Neutrophil (primary cell): Measurements from ENCODE around the gene INTS6L.
"Not testable (repeated sequence)": the region's sequence is repeated elsewhere in the genome, so short reads cannot be mapped to it uniquely, and the experiment has no call there.

Experiments
- H3K27ac ChIP-seq: fragments of 200-600 bp; sonication (generic); 2 replicates; pipeline ENCODE4 v1.5.1; 2016; ENCODE audit warnings: mild to moderate bottlenecking, moderate library complexity
- H3K27me3 ChIP-seq: fragments of 200-600 bp; sonication (generic); 2 replicates; pipeline ENCODE4 v1.6.0; 2016; ENCODE audit warnings: mild to moderate bottlenecking
- H3K36me3 ChIP-seq: fragments of 200-600 bp; sonication (generic); 2 replicates; pipeline ENCODE4 v1.5.1; 2017
- H3K4me1 ChIP-seq, 2 experiments: fragments of 200-600 bp in 1 of 2; sonication (generic) in 1 of 2; 1 replicate in 1 of 2; 2 replicates in 1 of 2; pipeline versions ENCODE4 v1.5.1 to v1.6.1; 2013 to 2016; ENCODE audit warnings: low read depth in 1 of 2, low read length in 1 of 2, mild to moderate bottlenecking in 1 of 2, moderate library complexity in 1 of 2; ENCODE audit not compliant: control insufficient read depth in 1 of 2, insufficient read depth in 1 of 2
- H3K4me3 ChIP-seq, 2 experiments: fragments of 200-600 bp in 1 of 2; sonication (generic) in 1 of 2; 1 replicate in 1 of 2; 2 replicates in 1 of 2; pipeline ENCODE4 v1.5.1; 2013 to 2016; ENCODE audit warnings: low read depth in 1 of 2, low read length in 1 of 2, mild to moderate bottlenecking in 1 of 2, moderate library complexity in 1 of 2
- H3K9me3 ChIP-seq: fragments of 200-600 bp; sonication (generic); 2 replicates; pipeline ENCODE4 v1.5.1; 2016
- TF ChIP-seq, protein P1 (sequence below): fragments of 200-600 bp; sonication (generic); IDR thresholded peaks from 2 replicates; pipeline ENCODE4 v1.5.1; 2016; ENCODE audit warnings: antibody characterized with exemption

The INTS6L gene

GRCh38 chrX:135572436-135572835, 52.0 kb downstream of the INTS6L start:
- no peaks in the 10 kb centered on the region for H3K9me3 ChIP-seq
- H3K36me3 ChIP-seq = peaks cover 35% of the 10 kb centered on the region
- no peak overlapping the region for H3K27ac ChIP-seq
- TF ChIP-seq, protein P1, sequence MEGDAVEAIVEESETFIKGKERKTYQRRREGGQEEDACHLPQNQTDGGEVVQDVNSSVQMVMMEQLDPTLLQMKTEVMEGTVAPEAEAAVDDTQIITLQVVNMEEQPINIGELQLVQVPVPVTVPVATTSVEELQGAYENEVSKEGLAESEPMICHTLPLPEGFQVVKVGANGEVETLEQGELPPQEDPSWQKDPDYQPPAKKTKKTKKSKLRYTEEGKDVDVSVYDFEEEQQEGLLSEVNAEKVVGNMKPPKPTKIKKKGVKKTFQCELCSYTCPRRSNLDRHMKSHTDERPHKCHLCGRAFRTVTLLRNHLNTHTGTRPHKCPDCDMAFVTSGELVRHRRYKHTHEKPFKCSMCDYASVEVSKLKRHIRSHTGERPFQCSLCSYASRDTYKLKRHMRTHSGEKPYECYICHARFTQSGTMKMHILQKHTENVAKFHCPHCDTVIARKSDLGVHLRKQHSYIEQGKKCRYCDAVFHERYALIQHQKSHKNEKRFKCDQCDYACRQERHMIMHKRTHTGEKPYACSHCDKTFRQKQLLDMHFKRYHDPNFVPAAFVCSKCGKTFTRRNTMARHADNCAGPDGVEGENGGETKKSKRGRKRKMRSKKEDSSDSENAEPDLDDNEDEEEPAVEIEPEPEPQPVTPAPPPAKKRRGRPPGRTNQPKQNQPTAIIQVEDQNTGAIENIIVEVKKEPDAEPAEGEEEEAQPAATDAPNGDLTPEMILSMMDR = no peak
- H3K4me3 ChIP-seq = no peak overlapping the region
- H3K27me3 ChIP-seq = no peaks in the 10 kb centered on the region
- no peaks in the 10 kb centered on the region for H3K4me1 ChIP-seq

DNA sequence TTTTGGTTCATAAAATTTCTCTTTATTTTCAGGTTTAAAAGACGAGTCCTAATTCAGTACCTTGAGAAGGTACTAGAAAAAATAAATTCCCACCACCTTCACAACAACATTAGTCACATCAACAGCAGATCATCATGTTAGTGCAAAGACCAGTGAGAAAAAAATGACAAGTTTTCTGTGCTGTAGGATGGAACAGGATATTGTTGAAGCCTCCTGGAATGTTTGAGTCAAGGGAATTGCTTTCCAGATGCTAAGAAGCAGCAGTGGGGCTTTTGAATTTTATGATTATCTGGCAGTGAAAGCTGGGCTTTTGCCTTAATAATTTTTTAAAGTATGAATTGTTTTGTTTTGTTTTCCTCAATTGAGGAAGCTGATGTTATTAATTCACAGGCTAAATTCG, 61.0 kb downstream of the INTS6L start:
- H3K27ac ChIP-seq = no peak overlapping the region
- no peaks in the 10 kb centered on the region for H3K27me3 ChIP-seq
- H3K4me3 ChIP-seq = no peak overlapping the region
- peaks cover 39% of the 10 kb centered on the region for H3K36me3 ChIP-seq
- no peaks in the 10 kb centered on the region for H3K4me1 ChIP-seq
- TF ChIP-seq, protein P1 = no peak
- H3K9me3 ChIP-seq = no peaks in the 10 kb centered on the region

DNA sequence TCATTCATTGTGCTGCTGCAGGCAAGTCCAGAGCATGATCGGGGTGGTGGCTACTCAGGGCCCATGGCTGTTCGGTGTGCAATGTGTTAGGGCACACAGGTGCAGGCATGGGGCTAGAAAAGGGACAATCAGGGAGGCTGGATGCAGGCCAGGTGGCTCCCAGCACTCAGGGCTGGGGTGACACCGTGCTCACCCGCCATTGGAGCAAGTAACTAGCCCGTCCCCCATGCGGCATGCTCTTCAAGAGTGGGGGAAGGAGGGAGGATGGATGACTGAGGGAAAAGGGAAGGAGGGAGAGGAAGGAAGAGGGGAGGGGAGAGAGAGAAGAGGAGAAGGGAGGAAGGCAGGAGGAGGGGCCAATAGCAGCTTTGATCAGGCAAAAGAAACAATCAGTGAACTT, 64.7 kb downstream of the INTS6L start:
- Histone ChIP-seq H3K27me3 (no peaks in the 10 kb centered on the region), H3K27ac (no peak overlapping the region), H3K9me3 (no peaks in the 10 kb centered on the region)

GRCh38 chrX:135591871-135592270, 71.4 kb downstream of the INTS6L start:
- TF ChIP-seq, protein P1 = no peak
- no peaks in the 10 kb centered on the region for H3K27me3 ChIP-seq
- H3K36me3 ChIP-seq = no peaks in the 10 kb centered on the region
- no peak overlapping the region for H3K4me3 ChIP-seq
- H3K9me3 ChIP-seq = no peaks in the 10 kb centered on the region
- no peaks in the 10 kb centered on the region for H3K4me1 ChIP-seq
- no peak overlapping the region for H3K27ac ChIP-seq

More for the DNA sequence above, 64.7 kb downstream of the INTS6L start:
- TF ChIP-seq, protein P1 = no peak
- no peaks in the 10 kb centered on the region for H3K4me1 ChIP-seq
- H3K4me3 ChIP-seq = no peak overlapping the region
- peaks cover 11% of the 10 kb centered on the region for H3K36me3 ChIP-seq

DNA sequence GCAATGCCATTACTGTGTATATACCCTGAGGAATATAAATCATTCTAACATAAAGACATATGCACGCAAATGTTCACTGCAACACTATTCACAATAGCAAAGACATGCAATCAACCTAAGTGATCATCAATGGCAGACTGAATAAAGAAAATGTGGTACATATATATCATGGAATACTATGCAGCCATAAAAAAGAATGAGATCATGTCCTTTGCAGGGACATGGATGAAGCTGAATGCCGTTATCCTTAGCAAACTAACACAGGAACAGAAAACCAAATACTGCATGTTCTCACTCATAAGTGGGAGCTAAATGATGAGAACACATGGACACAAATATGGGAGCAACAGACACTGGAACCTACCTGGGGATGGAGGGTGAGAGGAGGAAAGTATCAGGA, 73.6 kb downstream of the INTS6L start:
- not testable (repeated sequence) for H3K27ac ChIP-seq, H3K36me3 ChIP-seq, H3K27me3 ChIP-seq, H3K9me3 ChIP-seq, H3K4me3 ChIP-seq, H3K4me1 ChIP-seq

- not testable (repeated sequence) for H3K27me3 ChIP-seq, H3K27ac ChIP-seq, H3K4me1 ChIP-seq, H3K4me3 ChIP-seq, H3K36me3 ChIP-seq, H3K9me3 ChIP-seq
These were observed 74.0 kb downstream of the INTS6L start for GRCh38 chrX:135594453-135594852.

GRCh38 chrX:135595543-135595942, 75.1 kb downstream of the INTS6L start:
- TF ChIP-seq, protein P1 = no peak
- H3K4me3 ChIP-seq = no peak overlapping the region

More at GRCh38 chrX:135595543-135595942, 75.1 kb downstream of the INTS6L start:
- Histone ChIP-seq H3K27ac (no peak overlapping the region), H3K9me3 (no peaks in the 10 kb centered on the region), H3K36me3 (no peaks in the 10 kb centered on the region), H3K4me1 (no peaks in the 10 kb centered on the region), H3K27me3 (no peaks in the 10 kb centered on the region)
